ENCODE measurements around the gene MRPL39.
A peak's percentile ranks its signal among the peaks of the same experiment; 100 is the strongest.

Gene MRPL39

DNA sequence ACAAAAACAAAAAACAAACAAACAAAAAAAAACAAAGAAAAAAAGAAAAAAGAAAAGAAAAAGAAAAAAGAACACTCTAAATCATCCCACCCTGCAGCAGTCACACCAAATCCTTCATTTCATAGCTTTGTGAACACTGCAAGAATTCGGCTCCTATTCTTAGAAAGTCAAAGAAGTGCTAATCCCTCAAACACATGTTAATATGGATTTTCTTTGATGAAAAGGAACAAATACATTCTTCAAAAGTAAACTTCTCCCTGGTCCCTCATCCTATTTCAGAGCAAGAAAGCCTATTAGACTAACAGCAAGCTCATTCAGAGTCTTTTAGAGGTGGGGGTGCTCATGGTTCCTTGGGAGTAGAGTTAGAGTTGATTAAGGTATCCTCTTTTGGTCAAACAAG is 7.2 kb upstream of the MRPL39 start:
- DNase-seq (ENCODE audit: low read depth in 2 of 2): no peak

DNA sequence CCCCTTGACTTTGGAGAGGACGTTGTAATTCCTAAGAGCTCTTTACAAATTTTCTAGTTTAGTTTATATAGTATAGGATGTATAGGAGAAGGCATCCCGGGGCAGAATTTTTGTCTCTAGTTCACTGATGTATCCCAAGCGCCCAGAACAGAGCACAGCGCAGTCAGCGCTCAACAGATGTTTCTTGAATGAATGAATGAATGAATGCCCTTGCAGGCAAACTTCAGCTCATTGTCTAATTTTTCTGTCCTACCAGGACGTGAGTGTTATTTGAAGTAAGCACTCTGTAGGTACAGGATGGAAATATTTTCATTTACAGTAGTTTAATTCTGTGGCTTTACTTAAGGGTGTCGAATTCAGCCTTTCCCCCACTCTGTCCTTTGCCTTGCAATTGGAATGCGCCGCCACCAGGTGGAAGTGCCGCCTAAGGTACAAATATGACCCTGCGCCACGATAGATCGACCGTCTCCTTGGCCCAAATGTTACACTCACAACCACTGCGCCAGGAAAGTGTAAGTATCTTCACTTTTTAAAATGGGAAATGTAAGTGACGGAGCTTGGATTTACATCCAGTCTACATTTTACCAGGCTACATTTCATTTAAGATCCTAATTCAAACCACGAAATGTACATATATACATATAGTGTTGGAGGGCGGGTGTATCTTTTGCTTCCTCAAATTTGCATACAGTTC is 910 bp upstream of the MRPL39 start:
- DNase-seq (ENCODE audit: low read depth in 2 of 2): peak; percentile 51 to 61

DNA sequence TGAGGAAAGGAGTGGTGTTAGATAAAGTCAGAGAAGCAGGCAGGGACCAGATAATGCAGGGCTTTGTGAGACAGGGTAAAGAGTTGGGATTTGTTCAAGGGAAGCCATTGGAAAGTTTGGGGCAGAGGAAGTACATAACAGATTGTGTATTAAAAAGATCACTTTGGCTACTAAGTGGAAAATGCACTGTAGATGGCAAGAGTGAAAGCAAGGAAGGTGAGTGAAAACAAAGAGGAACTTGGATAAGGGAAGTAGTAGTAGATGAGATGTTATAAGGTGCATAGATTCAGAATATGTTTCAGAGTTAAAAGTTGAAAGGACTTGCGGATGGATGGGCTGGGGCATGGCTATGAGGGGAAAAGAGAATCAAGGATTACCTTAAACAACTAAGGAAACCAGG is 17.4 kb downstream of the MRPL39 start:
- no peak for DNase-seq (ENCODE audit: low read depth in 2 of 2)

DNA sequence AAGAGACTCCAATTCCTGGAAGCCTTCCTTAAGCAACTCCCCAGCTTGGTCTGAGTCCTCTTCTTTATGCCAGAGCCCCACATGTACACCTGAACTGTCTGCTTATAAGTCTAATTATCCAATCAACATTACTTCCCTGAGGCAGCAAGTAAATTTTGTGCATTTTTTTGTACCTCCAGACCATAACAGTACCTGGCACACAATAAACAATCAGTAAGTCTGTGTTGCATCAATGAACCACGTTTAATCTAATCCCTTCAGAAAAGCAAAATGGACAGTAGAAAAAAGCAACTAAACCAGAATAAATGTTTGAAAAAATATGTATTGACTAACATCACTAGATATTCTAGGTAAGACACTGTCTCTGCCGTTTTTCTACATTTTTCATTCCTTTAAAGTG is 20.5 kb downstream of the MRPL39 start:
- DNase-seq (ENCODE audit: low read depth in 2 of 2): no peak

DNA sequence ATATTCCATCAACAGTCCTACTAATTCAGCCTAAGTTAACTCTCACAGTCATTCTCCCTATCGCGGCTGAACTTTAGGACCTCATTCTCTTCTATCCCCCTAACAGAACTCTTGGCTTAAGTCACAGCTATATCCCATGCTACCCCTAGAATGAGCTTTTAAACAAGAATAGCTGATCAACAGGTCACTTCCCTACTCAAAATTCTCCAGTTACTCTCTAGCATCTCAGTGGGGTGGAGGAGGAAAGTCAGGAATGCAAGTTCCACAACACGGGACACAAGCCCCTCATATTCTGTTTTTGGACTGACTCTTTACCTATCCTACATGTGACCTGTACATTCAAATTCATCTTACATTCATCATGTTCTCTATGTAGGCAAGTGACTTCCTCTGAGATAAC is 21.0 kb downstream of the MRPL39 start:
- no peak for DNase-seq (ENCODE audit: low read depth in 2 of 2)

DNA sequence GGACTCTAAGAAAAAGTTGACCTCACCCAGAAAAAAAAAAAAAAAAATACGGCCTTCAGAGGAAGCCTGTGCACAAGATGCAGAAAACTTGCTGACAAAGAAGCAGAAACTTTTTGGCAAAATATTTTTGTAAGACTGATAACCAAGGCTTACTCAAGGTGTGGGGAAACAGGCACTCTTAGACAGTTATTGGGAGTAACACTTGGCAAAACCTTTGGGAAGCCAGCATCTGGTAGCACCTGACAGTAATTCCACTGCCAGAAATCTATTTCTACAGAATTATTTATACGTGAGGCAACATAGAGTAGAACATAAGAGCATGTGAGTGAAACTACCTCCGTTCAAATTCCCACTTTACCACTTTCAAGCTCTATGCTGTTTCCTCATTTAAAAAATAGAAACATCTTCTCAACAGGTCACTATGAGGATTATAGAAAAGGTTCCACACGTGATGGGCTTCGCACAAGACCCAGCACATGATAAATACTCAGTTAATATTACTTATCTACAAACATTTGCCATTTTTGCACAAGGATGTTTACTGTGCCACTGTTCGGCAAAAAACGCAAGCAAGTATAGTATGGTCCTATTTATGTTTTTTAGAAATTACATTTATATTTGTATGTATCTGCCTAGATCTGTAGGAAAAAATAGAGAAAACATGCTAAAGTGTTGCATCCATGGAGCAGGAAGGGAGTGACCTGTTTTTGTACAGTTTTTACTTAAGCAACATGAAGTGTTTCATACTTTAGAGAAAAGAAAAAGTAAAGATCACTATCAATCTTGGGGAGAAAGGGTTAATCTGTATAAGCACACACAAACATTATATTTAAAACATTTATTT is 22.2 kb downstream of the MRPL39 start:
- no peak for DNase-seq (ENCODE audit: low read depth in 2 of 2)

DNA sequence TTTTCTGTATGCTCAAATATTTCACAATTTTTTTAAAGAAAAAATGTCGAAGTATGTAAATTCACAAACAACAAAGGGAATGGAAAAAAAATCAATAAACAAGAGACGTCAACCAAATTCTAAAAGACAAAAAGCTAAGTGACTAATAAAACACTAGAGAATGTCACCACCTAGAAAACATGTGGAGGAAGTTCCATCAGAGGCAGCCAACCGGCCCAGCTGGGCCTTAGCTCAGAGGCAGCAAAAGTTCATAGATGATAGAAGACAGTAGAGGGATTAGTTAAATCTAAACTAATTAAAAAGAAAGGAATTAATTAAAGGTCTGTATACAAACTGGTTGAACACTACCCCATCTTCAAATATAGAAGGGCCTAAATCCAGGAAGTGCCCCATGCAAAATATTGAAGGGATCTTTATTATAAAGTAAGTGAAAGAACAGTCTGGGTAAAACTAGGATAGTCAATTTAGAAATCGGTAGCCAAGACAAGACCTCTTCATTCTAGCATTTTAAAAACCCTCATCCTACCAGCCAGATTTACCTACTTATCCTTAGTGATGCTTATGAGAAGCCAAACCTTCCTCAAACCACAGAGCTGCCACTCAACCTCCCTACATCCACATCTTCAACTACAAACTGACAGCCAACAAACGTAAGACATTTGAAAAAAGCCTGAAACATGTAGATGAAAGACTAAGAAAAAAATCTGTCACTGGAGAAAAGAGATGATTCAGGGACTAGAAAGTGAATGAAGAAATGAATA is 23.7 kb downstream of the MRPL39 start:
- no peak for DNase-seq (ENCODE audit: low read depth in 2 of 2)

DNA sequence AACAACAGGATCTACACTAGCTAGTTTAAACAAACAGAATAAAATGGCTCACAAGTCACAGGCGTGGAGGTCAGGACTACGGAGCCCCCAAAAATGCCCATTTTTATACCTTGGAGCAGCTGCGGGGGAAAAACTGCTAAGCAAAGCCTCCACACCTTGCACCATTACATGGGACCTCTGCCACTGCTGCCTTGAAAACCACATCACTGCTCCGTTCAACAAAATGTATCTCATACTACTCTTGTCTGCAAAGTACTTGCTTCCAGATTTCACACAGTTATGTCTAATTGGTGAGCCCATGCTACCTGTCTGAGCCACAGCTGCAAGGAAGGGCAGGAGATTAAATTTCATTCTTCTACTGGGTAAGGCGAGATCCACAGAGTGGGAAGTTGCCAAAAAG is 24.4 kb downstream of the MRPL39 start:
- DNase-seq (ENCODE audit: low read depth in 2 of 2): no peak

DNA sequence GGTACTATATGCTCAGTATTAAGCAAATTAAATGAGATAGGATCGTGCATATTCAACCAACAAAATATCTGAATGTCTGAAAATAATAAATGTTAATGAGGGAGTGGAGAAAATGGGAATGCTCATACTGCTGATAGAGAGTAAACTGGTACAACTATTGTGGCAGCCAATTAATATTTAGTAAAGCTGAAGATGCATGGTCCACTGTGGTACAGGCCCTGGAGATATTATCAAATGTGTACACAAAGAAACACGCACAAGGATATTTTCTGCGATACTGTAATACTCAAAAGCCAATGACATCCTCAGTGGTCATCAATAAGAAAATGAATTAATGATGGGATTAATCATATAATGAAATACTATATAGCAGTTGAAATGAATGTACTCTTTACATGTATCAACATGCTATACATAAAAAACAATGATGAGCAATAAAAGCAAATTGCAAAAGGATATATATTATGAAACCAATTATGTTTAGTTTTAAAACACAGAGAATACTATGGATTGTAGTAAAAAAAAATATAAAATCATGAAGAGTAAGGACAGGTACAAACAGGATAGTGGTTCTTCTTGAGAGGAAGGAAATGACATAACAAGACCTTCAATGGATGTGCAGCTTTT is 25.0 kb downstream of the MRPL39 start:
- no peak for DNase-seq (ENCODE audit: low read depth in 2 of 2)

DNA sequence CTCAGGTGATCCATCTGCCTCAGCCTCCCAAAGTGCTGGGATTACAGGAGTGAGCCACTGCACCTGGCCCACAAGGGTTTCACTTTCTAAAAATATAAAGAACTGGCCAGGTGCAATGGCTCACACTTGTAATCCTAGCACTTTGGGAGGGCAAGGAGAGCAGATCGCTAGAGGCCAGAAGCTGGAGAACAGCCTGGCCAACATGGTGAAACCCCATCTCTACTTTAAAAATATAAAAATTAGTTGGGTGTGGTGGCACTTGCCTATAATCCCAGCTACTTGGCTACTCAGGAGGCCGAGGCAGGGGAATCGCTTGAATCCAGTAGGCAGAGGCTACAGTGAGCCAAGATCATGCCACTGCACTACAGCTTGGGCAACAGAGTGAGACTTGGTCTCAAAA is 25.7 kb downstream of the MRPL39 start:
- no peak for DNase-seq (ENCODE audit: low read depth in 2 of 2)

DNA sequence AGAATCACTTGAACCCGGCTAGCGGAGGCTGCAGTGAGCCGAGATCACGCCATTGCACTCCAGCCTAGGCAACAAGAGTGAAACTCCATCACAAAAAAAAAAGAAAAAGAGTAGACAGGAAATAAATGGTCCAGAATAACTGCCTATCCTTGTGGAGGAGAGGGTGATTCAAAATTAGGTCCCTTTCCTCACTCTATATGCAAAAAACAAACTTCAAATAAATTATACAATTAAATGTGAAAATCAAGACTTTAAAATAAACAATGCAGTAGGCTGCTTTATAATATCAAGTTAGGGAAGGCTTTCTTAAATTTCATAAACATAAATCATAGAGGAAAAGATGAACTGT is 26.4 kb downstream of the MRPL39 start:
- no peak for DNase-seq (ENCODE audit: low read depth in 2 of 2)

DNA sequence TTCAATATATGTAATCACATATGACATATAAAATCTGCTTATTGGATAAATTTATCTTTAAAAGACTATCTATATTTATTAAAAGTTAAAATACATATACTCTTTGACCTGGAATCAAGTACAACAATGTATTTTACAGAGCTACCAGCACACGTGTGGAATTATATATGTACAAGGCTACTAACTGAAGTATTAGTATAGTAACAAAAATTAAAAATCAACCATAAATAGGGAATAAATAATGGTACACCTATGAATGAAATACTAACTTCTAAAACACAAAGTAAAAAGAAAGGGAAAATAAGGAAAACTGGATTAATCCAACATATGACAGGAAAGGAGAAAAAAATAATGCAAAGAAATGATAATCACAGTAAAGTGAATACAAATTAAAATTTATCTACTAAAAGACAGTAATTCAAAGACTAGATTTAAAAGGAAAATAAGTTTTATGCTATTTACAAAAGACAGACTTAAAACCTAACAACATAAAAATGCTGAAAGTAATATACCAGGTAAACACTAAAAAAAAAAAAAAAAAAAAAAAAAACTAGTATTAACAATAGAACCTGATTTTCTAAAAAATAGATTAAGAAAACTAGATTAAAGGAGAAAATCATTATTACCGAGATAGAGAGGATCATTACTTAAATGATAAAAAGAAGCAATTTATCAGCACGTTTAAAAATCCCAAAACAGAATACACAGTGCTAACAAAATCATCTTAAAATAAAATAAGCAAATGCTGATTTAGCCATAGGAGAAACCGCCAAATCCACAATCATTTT is 27.9 kb downstream of the MRPL39 start:
- no peak for DNase-seq (ENCODE audit: low read depth in 2 of 2)

DNA sequence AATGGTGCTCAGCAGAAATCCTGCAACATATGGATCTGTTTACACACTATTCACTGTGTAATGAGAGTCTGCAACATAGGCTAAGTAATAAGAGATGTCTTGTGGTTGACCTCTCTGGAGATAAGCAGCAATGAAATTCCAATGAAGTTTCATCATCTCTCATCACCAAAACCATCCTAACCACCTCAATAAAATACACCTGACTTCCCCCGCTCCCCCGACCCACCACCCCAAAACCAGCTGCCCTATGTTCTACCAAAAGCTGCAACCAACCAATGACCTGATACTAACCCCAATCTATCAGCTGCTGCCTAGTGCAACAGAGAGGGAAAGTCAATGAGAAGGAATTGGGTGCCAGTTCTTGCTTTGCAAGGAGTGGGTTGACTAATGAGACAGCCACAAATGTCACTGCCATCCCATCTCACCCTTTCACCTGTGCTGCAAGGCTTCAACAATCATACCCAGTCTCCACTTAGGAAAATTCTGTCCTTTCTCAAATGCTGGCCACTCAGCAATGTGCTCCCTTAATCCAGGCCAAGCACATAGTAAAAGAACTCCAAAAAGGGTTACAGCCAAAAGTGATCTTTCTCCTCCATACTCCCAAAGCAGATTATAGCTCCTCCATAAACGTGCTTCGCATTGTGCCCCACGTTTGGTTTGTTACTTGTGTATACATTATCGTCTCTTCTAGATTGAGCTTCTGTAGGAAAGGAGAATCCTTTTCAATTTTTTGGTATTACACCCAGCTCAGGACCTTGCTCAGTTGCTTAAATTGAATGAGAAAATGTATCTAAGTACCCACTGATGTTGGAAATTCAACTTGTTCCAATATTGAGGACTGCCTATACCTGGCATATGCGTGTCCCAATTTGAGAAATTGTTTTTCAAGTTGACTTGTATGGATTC is 29.0 kb downstream of the MRPL39 start:
- DNase-seq (ENCODE audit: low read depth in 2 of 2): no peak

DNA sequence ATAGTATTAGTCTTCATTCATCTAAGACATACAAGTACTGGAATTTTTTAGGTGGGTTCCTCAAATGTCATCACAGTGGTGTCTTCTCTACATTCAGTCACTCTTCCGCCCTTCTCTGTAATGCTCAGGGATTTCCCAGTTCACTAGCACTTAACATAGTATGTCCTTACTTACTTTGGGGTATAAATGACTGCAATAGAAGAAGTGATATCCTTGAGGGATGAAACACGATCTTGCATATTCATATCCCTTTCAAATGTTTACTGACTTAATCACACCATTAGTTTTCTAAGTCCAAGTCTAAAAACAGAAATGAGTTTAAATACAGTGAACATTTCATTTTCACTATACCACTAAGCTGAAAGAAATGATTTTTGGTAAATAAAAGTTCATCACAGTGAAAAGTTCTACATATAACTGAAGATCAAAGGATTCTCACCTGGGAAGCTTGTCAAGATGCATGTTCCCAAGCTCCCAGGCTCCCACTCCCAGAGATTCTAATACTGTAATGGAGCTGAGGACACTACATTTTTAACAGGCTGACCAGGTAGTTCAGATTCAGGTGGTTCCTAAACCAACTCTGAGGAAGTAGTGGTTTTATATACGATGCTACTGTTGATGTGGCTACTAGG is 29.7 kb downstream of the MRPL39 start:
- DNase-seq (ENCODE audit: low read depth in 2 of 2): no peak

DNA sequence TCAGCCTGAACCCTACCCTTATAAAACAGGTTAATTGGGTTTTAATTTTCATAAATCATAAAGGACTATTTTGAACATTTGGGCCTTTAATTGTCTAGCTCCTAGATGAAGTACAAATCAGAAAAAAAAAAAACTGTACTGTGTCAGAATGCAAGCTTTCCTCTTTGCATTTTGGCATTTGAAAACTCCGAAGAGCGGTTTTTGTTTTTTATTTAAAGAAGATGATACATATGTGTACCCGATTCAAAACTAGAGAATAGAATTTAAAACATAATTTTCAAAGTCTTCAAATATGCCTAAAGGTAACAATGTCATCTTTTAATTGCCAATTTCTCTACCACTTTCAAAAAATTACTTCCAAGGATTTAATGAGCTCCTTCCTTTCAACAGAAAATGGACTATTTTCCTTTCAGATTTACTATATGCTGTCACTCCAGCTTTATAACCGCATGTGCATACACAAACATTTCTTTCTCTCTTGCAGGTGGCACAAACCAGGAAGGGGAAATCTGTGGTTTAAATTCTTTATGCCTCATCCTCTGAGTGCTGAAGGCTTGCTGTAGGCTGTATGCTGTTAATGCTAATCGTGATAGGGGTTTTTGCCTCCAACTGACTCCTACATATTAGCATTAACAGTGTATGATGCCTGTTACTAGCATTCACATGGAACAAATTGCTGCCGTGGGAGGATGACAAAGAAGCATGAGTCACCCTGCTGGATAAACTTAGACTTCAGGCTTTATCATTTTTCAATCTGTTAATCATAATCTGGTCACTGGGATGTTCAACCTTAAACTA is 33.7 kb downstream of the MRPL39 start:
- peak in 1 of 2 donors; percentile 11 for DNase-seq (ENCODE audit: low read depth in 2 of 2)

DNA sequence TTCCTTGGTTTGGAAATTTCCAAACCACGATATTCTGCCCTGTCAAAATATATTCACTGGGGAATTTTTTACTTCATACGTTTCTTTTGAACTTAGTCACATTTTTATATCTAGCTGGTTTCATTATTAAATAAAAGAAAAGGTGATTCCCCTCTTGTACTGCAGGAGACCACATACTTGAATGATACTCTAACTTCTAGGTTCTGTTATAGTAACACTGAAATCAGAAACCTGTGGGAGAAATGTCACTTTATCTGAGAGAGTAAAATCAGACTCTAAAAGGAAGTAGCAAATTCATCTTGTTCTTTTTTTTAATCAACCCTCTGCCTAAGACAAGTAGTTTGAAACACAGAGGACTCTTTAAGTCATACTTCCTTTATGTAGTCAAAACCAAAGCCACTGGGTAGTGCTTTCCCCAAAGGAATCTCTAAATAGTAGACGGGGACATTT is 34.4 kb downstream of the MRPL39 start:
- no peak for DNase-seq (ENCODE audit: low read depth in 2 of 2)

DNA sequence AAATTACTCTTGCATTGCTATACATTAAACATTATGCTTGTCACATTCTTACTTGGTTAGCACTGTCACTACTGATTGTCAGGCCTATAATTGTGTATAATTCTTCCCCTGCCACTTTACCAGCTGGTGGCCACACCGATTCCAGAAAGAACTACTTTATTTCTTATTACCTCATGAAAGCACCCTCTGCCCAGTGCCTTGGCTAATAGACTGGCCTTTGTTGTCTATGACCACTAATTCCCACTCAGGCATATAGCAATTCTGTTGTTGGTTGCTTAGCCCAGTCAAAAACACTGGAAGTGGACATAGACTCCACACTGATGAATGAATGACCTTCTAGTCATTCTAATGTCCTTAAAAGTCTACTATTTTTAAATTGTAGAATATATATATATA is 35.6 kb downstream of the MRPL39 start:
- no peak for DNase-seq (ENCODE audit: low read depth in 2 of 2)

DNA sequence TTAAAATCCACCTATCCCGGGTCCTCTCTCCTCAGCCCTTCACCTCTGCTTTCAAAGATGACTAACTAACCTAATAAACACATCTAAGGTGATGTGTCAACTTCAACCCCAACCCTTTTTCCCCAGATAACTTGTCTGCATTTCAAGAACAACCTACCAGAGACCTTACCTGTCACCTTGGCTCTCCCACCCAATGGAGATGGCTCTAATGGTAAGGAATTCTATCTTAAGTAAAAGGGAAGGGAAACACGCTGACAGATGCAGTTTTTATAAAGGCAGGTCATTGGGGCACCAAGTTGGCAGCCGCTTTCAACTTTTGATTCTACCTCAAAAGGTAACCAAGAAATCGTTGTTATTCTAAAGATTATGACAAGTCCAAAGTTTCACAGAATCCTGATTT is 37.6 kb downstream of the MRPL39 start:
- DNase-seq (ENCODE audit: low read depth in 2 of 2): no peak

DNA sequence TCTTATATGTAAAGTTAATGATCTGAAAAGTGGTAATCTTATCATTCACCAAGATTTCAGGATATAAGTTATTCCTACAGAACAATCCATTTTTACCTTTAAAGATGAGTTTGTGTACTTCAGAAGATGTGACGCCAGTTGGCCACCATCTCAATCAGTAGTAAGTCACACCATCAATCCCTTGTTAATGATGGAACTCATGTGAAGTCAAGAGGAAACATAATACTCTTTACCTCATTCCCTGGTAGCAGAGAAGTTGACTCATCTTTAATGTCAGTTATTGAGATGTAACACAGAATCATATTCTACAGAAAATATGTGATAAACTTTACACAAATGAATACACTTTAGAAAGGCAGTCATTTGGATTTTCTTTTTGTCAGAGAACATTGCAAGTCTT is 38.2 kb downstream of the MRPL39 start:
- DNase-seq (ENCODE audit: low read depth in 2 of 2): no peak
